Hepatocyte (in vitro differentiated cells): ENCODE measurements around the gene SLC19A2.

ENCODE experiments used
- CTCF ChIP-seq: fragments of 200-600 bp; sonication (generic); IDR thresholded peaks from 2 replicates; pipeline ENCODE4 v1.5.1; 2016; ENCODE audit warnings: antibody characterized with exemption, mild to moderate bottlenecking; ENCODE audit not compliant: poor library complexity
- EZH2 ChIP-seq: fragments of 200-600 bp; sonication (generic); IDR thresholded peaks from 2 replicates; pipeline ENCODE4 v1.6.1; 2016; ENCODE audit warnings: antibody characterized with exemption, mild to moderate bottlenecking, borderline replicate concordance
- EZH2phosphoT487 ChIP-seq: fragments of 200-600 bp; sonication (generic); IDR thresholded peaks from one replicate; pipeline ENCODE4 v1.6.1; 2018; ENCODE audit warnings: antibody characterized with exemption, mild to moderate bottlenecking, low read depth, moderate library complexity; ENCODE audit not compliant: unreplicated experiment, severe bottlenecking

GRCh38 chr1:169514566-169515270 lies 29.0 kb upstream of the SLC19A2 start:
- TF ChIP-seq EZH2 (no peak), CTCF (no peak), EZH2phosphoT487 (no peak)
